Vagina (tissue), 2 donors: ENCODE data around the gene ORAI1.

Experiments
- POLR2A ChIP-seq, 2 donors: fragments of 450-650 bp; IDR thresholded peaks; one replicate each; pipeline ENCODE4 v1.6.1; 2017; ENCODE audit warnings: antibody characterized with exemption in 2 of 2, mild to moderate bottlenecking in 2 of 2, moderate library complexity in 2 of 2
- POLR2AphosphoS5 ChIP-seq, 2 donors: sonication (generic); formaldehyde crosslinking; IDR thresholded peaks; one replicate each; pipeline ENCODE4 v1.9.0; 2017; ENCODE audit warnings: antibody characterized with exemption in 2 of 2, mild to moderate bottlenecking in 2 of 2, low read depth in 1 of 2; ENCODE audit not compliant: insufficient read depth in 1 of 2
- TF ChIP-seq, protein P1 (sequence below), 3 experiments: fragments of 450-650 bp in 2 of 3; fragments of 200-600 bp in 1 of 3; sonication (generic) in 1 of 3; IDR thresholded peaks; one replicate each; pipeline ENCODE4 v1.5.1; 2017 to 2019; ENCODE audit warnings: antibody characterized with exemption in 3 of 3, mild to moderate bottlenecking in 2 of 3, moderate library complexity in 2 of 3

DNA sequence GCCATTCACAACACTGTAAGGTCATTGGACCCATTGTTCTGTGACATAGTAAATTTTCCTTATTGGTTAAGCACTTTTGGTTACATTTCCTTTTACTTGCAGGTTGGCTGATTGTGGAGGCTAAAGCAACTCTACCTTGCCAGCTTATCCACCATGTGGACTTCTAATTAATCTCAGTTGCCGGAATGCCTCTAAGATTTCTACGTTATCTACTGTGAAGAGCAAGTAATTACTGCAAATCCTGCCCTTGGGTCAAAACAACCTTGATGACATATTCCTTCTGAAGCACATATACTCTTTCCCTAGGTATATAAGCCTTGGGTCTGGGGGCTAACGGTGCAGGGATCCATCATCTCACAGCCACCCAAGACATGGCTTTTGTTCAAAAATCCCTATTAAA, 62.6 kb downstream of the ORAI1 start:
- TF ChIP-seq, protein P1, sequence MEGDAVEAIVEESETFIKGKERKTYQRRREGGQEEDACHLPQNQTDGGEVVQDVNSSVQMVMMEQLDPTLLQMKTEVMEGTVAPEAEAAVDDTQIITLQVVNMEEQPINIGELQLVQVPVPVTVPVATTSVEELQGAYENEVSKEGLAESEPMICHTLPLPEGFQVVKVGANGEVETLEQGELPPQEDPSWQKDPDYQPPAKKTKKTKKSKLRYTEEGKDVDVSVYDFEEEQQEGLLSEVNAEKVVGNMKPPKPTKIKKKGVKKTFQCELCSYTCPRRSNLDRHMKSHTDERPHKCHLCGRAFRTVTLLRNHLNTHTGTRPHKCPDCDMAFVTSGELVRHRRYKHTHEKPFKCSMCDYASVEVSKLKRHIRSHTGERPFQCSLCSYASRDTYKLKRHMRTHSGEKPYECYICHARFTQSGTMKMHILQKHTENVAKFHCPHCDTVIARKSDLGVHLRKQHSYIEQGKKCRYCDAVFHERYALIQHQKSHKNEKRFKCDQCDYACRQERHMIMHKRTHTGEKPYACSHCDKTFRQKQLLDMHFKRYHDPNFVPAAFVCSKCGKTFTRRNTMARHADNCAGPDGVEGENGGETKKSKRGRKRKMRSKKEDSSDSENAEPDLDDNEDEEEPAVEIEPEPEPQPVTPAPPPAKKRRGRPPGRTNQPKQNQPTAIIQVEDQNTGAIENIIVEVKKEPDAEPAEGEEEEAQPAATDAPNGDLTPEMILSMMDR (IDR thresholded peaks at IDR 0.05), result no peak
- no peak for TF ChIP-seq POLR2A (IDR thresholded peaks at IDR 0.05)
- no peak for TF ChIP-seq POLR2AphosphoS5 (IDR thresholded peaks at IDR 0.05; ENCODE audit: insufficient read depth in 1 of 2, low read depth in 1 of 2)
